HG03064 (cell line): ENCODE measurements around the gene CDK5.

ENCODE experiments used
- ATAC-seq: cut with Tn5 transposase; IDR thresholded peaks from one replicate; pipeline ENCODE4 v1.9.1; 2021; ENCODE audit warnings: low read depth; ENCODE audit not compliant: unreplicated experiment

CDK5 gene

GRCh38 chr7:151006590-151007300 lies 51.0 kb downstream of the CDK5 start:
- no peak for ATAC-seq

GRCh38 chr7:151005566-151005965 lies 52.1 kb downstream of the CDK5 start:
- ATAC-seq = no peak
